ENCODE results near the gene UNC119B. TPM values are rescaled to one million over a fixed set of nuclear protein-coding genes. Genes with fewer than 3 reads are reported as not detected.

The UNC119B gene
- total RNA-seq, 1 donor from 2014 or later: 80.0 TPM

GRCh38 chr12:120763250-120763649, 53.0 kb downstream of the UNC119B start:
- Mint-ChIP-seq H3K4me1 (peaks cover 14% of the 10 kb centered on the region), H3K4me3 (no peak overlapping the region), H3K27me3 (ENCODE audit: low read depth) (no peaks in the 10 kb centered on the region), H3K9me3 (no peaks in the 10 kb centered on the region), H3K27ac (ENCODE audit: unreplicated experiment) (peak overlapping the region; percentile 70), H3K36me3 (ENCODE audit: low read depth) (peaks cover 14% of the 10 kb centered on the region)
- DNase-seq (ENCODE audit: low read depth, low spot score): no peak
- no peak for TF ChIP-seq CTCF (conservative IDR thresholded peaks at IDR 0.05)

GRCh38 chr12:120764816-120765215, 54.6 kb downstream of the UNC119B start:
- DNase-seq (ENCODE audit: low read depth, low spot score): no peak
- Mint-ChIP-seq H3K27ac (ENCODE audit: unreplicated experiment) (no peak overlapping the region), H3K4me3 (no peak overlapping the region), H3K9me3 (no peaks in the 10 kb centered on the region), H3K4me1 (peaks cover 19% of the 10 kb centered on the region), H3K36me3 (ENCODE audit: low read depth) (peaks cover 18% of the 10 kb centered on the region), H3K27me3 (ENCODE audit: low read depth) (no peaks in the 10 kb centered on the region)
- no peak for TF ChIP-seq CTCF (conservative IDR thresholded peaks at IDR 0.05)

- Mint-ChIP-seq H3K36me3 (ENCODE audit: low read depth) (peaks cover 18% of the 10 kb centered on the region), H3K9me3 (no peaks in the 10 kb centered on the region), H3K27me3 (ENCODE audit: low read depth) (peaks cover 4% of the 10 kb centered on the region), H3K27ac (ENCODE audit: unreplicated experiment) (no peak overlapping the region), H3K4me3 (no peak overlapping the region), H3K4me1 (peaks cover 26% of the 10 kb centered on the region)
- no peak for DNase-seq (ENCODE audit: low read depth, low spot score)
- TF ChIP-seq CTCF (conservative IDR thresholded peaks at IDR 0.05): no peak
These were observed 56.3 kb downstream of the UNC119B start for GRCh38 chr12:120766566-120766965.

- H3K27ac Mint-ChIP-seq (ENCODE audit: unreplicated experiment): no peak overlapping the region
- DNase-seq (ENCODE audit: low read depth, low spot score): no peak
- TF ChIP-seq CTCF (conservative IDR thresholded peaks at IDR 0.05): no peak
- H3K27me3 Mint-ChIP-seq (ENCODE audit: low read depth): peaks cover 4% of the 10 kb centered on the region
- no peaks in the 10 kb centered on the region for H3K9me3 Mint-ChIP-seq
- H3K36me3 Mint-ChIP-seq (ENCODE audit: low read depth): peaks cover 18% of the 10 kb centered on the region
- H3K4me3 Mint-ChIP-seq: no peak overlapping the region
- H3K4me1 Mint-ChIP-seq: peaks cover 28% of the 10 kb centered on the region
These were observed 57.1 kb downstream of the UNC119B start for GRCh38 chr12:120767071-120768024.

- H3K27ac Mint-ChIP-seq (ENCODE audit: unreplicated experiment): peak overlapping the region; percentile 68
- DNase-seq (ENCODE audit: low read depth, low spot score): peak; percentile 41
- peaks cover 19% of the 10 kb centered on the region for H3K27me3 Mint-ChIP-seq (ENCODE audit: low read depth)
- peaks cover 40% of the 10 kb centered on the region for H3K4me1 Mint-ChIP-seq
- H3K36me3 Mint-ChIP-seq (ENCODE audit: low read depth): peaks cover 15% of the 10 kb centered on the region
- no peaks in the 10 kb centered on the region for H3K9me3 Mint-ChIP-seq
- peak overlapping the region; percentile 24 for H3K4me3 Mint-ChIP-seq
- TF ChIP-seq CTCF (conservative IDR thresholded peaks at IDR 0.05): no peak
These were observed 60.8 kb downstream of the UNC119B start for GRCh38 chr12:120771097-120771496.

Other genes starting within 250 kb of the UNC119B start
- gene SRSF9, start 240.7 kb upstream of the UNC119B start, total RNA-seq: 350 and 361 TPM in 2 replicates
- gene DYNLL1, start 214.3 kb upstream of the UNC119B start, total RNA-seq: 375 and 382 TPM in 2 replicates
- gene COQ5, start 181.3 kb upstream of the UNC119B start, total RNA-seq: 38.5 and 39.0 TPM in 2 replicates
- gene RNF10, start 176.1 kb upstream of the UNC119B start, total RNA-seq: 134 and 149 TPM in 2 replicates
- 49.7 and 55.8 TPM in 2 replicates for gene POP5, start 129.1 kb upstream of the UNC119B start, total RNA-seq
- 1.1 and 1.2 TPM in 2 replicates for gene CABP1, start 69.8 kb upstream of the UNC119B start, total RNA-seq
- gene MLEC, start 23.3 kb upstream of the UNC119B start, total RNA-seq: 165 and 167 TPM in 2 replicates
- 5.6 and 5.9 TPM in 2 replicates for gene ACADS, start 15.4 kb downstream of the UNC119B start, total RNA-seq
- 56.8 and 65.1 TPM in 2 replicates for gene SPPL3, start 193.9 kb downstream of the UNC119B start, total RNA-seq

All from neural crest cell (in vitro differentiated cells).